Measurements from ENCODE around the gene CABLES1.

CABLES1 gene

DNA sequence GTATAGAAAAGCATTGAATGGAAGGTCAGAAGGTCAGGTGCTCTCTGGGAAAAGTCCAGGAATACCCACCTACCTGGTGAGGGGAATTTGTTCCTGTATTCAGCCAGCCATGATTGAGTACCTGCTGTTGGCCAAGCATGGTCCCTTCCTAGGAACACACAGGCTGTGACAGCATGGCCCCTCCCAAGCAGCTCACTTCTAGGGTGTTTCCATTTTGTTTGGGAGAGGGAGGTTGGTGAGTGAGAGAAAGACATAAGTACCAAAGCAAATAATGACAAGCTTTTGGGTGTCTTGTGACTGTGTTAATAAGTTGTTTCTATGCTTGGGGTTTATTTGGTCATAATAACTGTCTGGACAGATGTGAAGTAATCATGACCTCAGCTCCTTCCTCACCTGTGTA lies 46.3 kb downstream of the CABLES1 start:
- Histone ChIP-seq H3K27me3 (ENCODE audit: insufficient read depth, poor library complexity, severe bottlenecking) (no peaks in the 10 kb centered on the region), H3K4me3 (replicated peaks; ENCODE audit: insufficient read depth, low read length) (no peak overlapping the region), H3K27ac (replicated peaks) (no peak overlapping the region)
- no peak for DNase-seq (ENCODE audit: low read depth in 1 of 2, low spot score in 1 of 2)
- TF ChIP-seq GABPA (IDR thresholded peaks at IDR 0.05; ENCODE audit: low read depth), result no peak
- TF ChIP-seq POLR2AphosphoS5 (IDR thresholded peaks at IDR 0.05; ENCODE audit: low read depth), result no peak
- TF ChIP-seq REST (IDR thresholded peaks at IDR 0.05; ENCODE audit: insufficient replicate concordance, low read depth), result no peak
- TF ChIP-seq, protein P1, sequence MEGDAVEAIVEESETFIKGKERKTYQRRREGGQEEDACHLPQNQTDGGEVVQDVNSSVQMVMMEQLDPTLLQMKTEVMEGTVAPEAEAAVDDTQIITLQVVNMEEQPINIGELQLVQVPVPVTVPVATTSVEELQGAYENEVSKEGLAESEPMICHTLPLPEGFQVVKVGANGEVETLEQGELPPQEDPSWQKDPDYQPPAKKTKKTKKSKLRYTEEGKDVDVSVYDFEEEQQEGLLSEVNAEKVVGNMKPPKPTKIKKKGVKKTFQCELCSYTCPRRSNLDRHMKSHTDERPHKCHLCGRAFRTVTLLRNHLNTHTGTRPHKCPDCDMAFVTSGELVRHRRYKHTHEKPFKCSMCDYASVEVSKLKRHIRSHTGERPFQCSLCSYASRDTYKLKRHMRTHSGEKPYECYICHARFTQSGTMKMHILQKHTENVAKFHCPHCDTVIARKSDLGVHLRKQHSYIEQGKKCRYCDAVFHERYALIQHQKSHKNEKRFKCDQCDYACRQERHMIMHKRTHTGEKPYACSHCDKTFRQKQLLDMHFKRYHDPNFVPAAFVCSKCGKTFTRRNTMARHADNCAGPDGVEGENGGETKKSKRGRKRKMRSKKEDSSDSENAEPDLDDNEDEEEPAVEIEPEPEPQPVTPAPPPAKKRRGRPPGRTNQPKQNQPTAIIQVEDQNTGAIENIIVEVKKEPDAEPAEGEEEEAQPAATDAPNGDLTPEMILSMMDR (IDR thresholded peaks at IDR 0.05; ENCODE audit: insufficient read depth, low read length), result no peak
- TF ChIP-seq SPI1 (IDR thresholded peaks at IDR 0.05; ENCODE audit: borderline replicate concordance, low read depth), result no peak

GRCh38 chr18:23182606-23183005 lies 47.3 kb downstream of the CABLES1 start:
- no peak for DNase-seq (ENCODE audit: low read depth in 1 of 2, low spot score in 1 of 2)
- Histone ChIP-seq H3K4me3 (replicated peaks; ENCODE audit: insufficient read depth, low read length) (no peak overlapping the region), H3K27ac (replicated peaks) (no peak overlapping the region), H3K27me3 (ENCODE audit: insufficient read depth, poor library complexity, severe bottlenecking) (no peaks in the 10 kb centered on the region)
- no peak for TF ChIP-seq REST (IDR thresholded peaks at IDR 0.05; ENCODE audit: insufficient replicate concordance, low read depth)
- TF ChIP-seq SPI1 (IDR thresholded peaks at IDR 0.05; ENCODE audit: borderline replicate concordance, low read depth), result no peak
- TF ChIP-seq POLR2AphosphoS5 (IDR thresholded peaks at IDR 0.05; ENCODE audit: low read depth), result no peak
- TF ChIP-seq, protein P1 (IDR thresholded peaks at IDR 0.05; ENCODE audit: insufficient read depth, low read length), result no peak
- TF ChIP-seq GABPA (IDR thresholded peaks at IDR 0.05; ENCODE audit: low read depth), result no peak

GRCh38 chr18:23183411-23184150 lies 48.3 kb downstream of the CABLES1 start:
- no peak for TF ChIP-seq SPI1 (IDR thresholded peaks at IDR 0.05; ENCODE audit: borderline replicate concordance, low read depth)
- TF ChIP-seq, protein P1 (IDR thresholded peaks at IDR 0.05; ENCODE audit: insufficient read depth, low read length), result no peak
- no peak for TF ChIP-seq REST (IDR thresholded peaks at IDR 0.05; ENCODE audit: insufficient replicate concordance, low read depth)
- TF ChIP-seq POLR2AphosphoS5 (IDR thresholded peaks at IDR 0.05; ENCODE audit: low read depth), result no peak
- Histone ChIP-seq H3K27ac (replicated peaks) (no peak overlapping the region), H3K27me3 (ENCODE audit: insufficient read depth, poor library complexity, severe bottlenecking) (no peaks in the 10 kb centered on the region), H3K4me3 (replicated peaks; ENCODE audit: insufficient read depth, low read length) (no peak overlapping the region)
- DNase-seq (ENCODE audit: low read depth in 1 of 2, low spot score in 1 of 2), result no peak

All from HL-60 (cell line).